Stimulated activated naive CD8-positive, alpha-beta T cell treated with anti-CD3 and anti-CD28 coated beads, Interleukin-15, amount 100 ng/mL, for 72 hours (primary cell): ENCODE measurements around the gene SCGB1C1.

Source experiments
- ATAC-seq: fragments of 150-1000 bp; cut with Tn5 transposase; 2 replicates; pipeline ENCODE4 v1.10.0; 2021; ENCODE audit warnings: mild to moderate bottlenecking, moderate library complexity
- DNase-seq, 2 donors: peaks; one replicate each; pipeline ENCODE4 v3.0.0; 2021 to 2022
- H3K27ac Mint-ChIP-seq, 2 donors: one replicate each; pipeline ENCODE4 v1.8.0; 2022; ENCODE audit warnings: mild to moderate bottlenecking in 2 of 2, mixed read lengths in 2 of 2, moderate library complexity in 2 of 2
- H3K27me3 Mint-ChIP-seq: one replicate; pipeline ENCODE4 v1.8.0; 2022; ENCODE audit warnings: mixed read lengths
- H3K4me1 Mint-ChIP-seq: one replicate; pipeline ENCODE4 v1.8.0; 2022; ENCODE audit warnings: mild to moderate bottlenecking, mixed read lengths
- H3K4me3 Mint-ChIP-seq, 2 donors: one replicate each; pipeline ENCODE4 v1.8.0; 2022; ENCODE audit warnings: mild to moderate bottlenecking in 2 of 2, mixed read lengths in 2 of 2, moderate library complexity in 1 of 2
- H3K9me3 Mint-ChIP-seq, 2 donors: one replicate each; pipeline ENCODE4 v1.8.0; 2022; ENCODE audit warnings: mixed read lengths in 2 of 2

SCGB1C1 gene

GRCh38 chr11:202490-202889, 9.6 kb downstream of the SCGB1C1 start:
- H3K27ac Mint-ChIP-seq, result peak overlapping the region in 1 of 2 donors; percentile 0
- H3K27me3 Mint-ChIP-seq, result no peaks in the 10 kb centered on the region
- H3K4me3 Mint-ChIP-seq, result peak overlapping the region; percentile 46 to 47
- H3K9me3 Mint-ChIP-seq, result no peaks in the 10 kb centered on the region
- DNase-seq (no peak), ATAC-seq (no peak)
- peaks cover 52% of the 10 kb centered on the region for H3K4me1 Mint-ChIP-seq

GRCh38 chr11:203056-203944, 10.4 kb downstream of the SCGB1C1 start:
- H3K27me3 Mint-ChIP-seq, result no peaks in the 10 kb centered on the region
- DNase-seq, result no peak
- H3K4me1 Mint-ChIP-seq, result peaks cover 52% of the 10 kb centered on the region
- peak overlapping the region in 1 of 2 donors; percentile 46 for H3K4me3 Mint-ChIP-seq
- no peak for ATAC-seq
- peak overlapping the region; percentile 72 to 91 for H3K27ac Mint-ChIP-seq
- no peaks in the 10 kb centered on the region for H3K9me3 Mint-ChIP-seq

- Mint-ChIP-seq H3K4me3 (peak overlapping the region in 1 of 2 donors; percentile 41), H3K4me1 (peaks cover 57% of the 10 kb centered on the region), H3K27ac (no peak overlapping the region), H3K27me3 (no peaks in the 10 kb centered on the region), H3K9me3 (no peaks in the 10 kb centered on the region)
- no peak for DNase-seq
- ATAC-seq, result no peak
Measured at GRCh38 chr11:203945-204586, 11.2 kb downstream of the SCGB1C1 start.

- no peak for ATAC-seq
- Mint-ChIP-seq H3K27ac (peak overlapping the region in 1 of 2 donors; percentile 12), H3K9me3 (no peaks in the 10 kb centered on the region), H3K27me3 (no peaks in the 10 kb centered on the region), H3K4me3 (peak overlapping the region in 1 of 2 donors; percentile 21), H3K4me1 (peaks cover 62% of the 10 kb centered on the region)
- no peak for DNase-seq
Measured at GRCh38 chr11:204587-205109, 11.8 kb downstream of the SCGB1C1 start.

GRCh38 chr11:205221-206001, 12.5 kb downstream of the SCGB1C1 start:
- Mint-ChIP-seq H3K9me3 (no peaks in the 10 kb centered on the region), H3K27me3 (no peaks in the 10 kb centered on the region), H3K4me1 (peaks cover 70% of the 10 kb centered on the region), H3K4me3 (peak overlapping the region; percentile 91 to 94), H3K27ac (no peak overlapping the region)
- DNase-seq (no peak), ATAC-seq (no peak)

- peak overlapping the region; percentile 91 to 94 for H3K4me3 Mint-ChIP-seq
- H3K27ac Mint-ChIP-seq, result peak overlapping the region in 1 of 2 donors; percentile 97
- peaks cover 76% of the 10 kb centered on the region for H3K4me1 Mint-ChIP-seq
- DNase-seq (no peak), ATAC-seq (no peak)
- H3K9me3 Mint-ChIP-seq, result no peaks in the 10 kb centered on the region
- H3K27me3 Mint-ChIP-seq, result no peaks in the 10 kb centered on the region
Measured at GRCh38 chr11:206002-206384, 13.1 kb downstream of the SCGB1C1 start.

GRCh38 chr11:206526-207207, 13.8 kb downstream of the SCGB1C1 start:
- H3K9me3 Mint-ChIP-seq, result no peaks in the 10 kb centered on the region
- DNase-seq (peak in 1 of 2 donors; percentile 32), ATAC-seq (no peak)
- no peaks in the 10 kb centered on the region for H3K27me3 Mint-ChIP-seq
- peak overlapping the region; percentile 97 to 98 for H3K27ac Mint-ChIP-seq
- peaks cover 78% of the 10 kb centered on the region for H3K4me1 Mint-ChIP-seq
- H3K4me3 Mint-ChIP-seq, result peak overlapping the region; percentile 91 to 94

- H3K9me3 Mint-ChIP-seq, result no peaks in the 10 kb centered on the region
- no peaks in the 10 kb centered on the region for H3K27me3 Mint-ChIP-seq
- ATAC-seq (peak; percentile 88), DNase-seq (peak; percentile 98 to 99)
- H3K4me3 Mint-ChIP-seq, result peak within 1 kb of the TSS; percentile 91 to 94
- H3K27ac Mint-ChIP-seq, result peak within 1 kb of the TSS; percentile 97 to 98
- H3K4me1 Mint-ChIP-seq, result peaks cover 72% of the 10 kb centered on the region
Measured at GRCh38 chr11:207208-207862, 14.5 kb downstream of the SCGB1C1 start, which contains the start of the genes BET1L and RIC8A. Gene BET1L, minus strand, starts transcription at chr11:207399. Its CDS starts 78 bp downstream, at chr11:207321. Gene RIC8A, plus strand, starts transcription at chr11:207708. Its CDS starts 1,147 bp downstream, at chr11:208855.

GRCh38 chr11:207863-208180, 14.9 kb downstream of the SCGB1C1 start:
- Mint-ChIP-seq H3K9me3 (no peaks in the 10 kb centered on the region), H3K4me3 (peak overlapping the region; percentile 91 to 94), H3K27me3 (no peaks in the 10 kb centered on the region), H3K27ac (peak overlapping the region; percentile 94 to 97), H3K4me1 (peaks cover 69% of the 10 kb centered on the region)
- peak; percentile 36 for ATAC-seq
- no peak for DNase-seq

- ATAC-seq (peak; percentile 76), DNase-seq (peak; percentile 84 to 85)
- Mint-ChIP-seq H3K4me1 (peaks cover 69% of the 10 kb centered on the region), H3K4me3 (peak overlapping the region; percentile 91 to 94), H3K27me3 (no peaks in the 10 kb centered on the region), H3K27ac (peak overlapping the region; percentile 94 to 97), H3K9me3 (no peaks in the 10 kb centered on the region)
Measured at GRCh38 chr11:208181-208916, 15.5 kb downstream of the SCGB1C1 start.

- peak overlapping the region; percentile 91 to 94 for H3K4me3 Mint-ChIP-seq
- H3K27ac Mint-ChIP-seq, result peak overlapping the region; percentile 94 to 95
- DNase-seq (no peak), ATAC-seq (peak; percentile 10)
- H3K4me1 Mint-ChIP-seq, result peaks cover 65% of the 10 kb centered on the region
- H3K9me3 Mint-ChIP-seq, result no peaks in the 10 kb centered on the region
- H3K27me3 Mint-ChIP-seq, result no peaks in the 10 kb centered on the region
Measured at GRCh38 chr11:208917-209260, 16.0 kb downstream of the SCGB1C1 start.

- Mint-ChIP-seq H3K27me3 (no peaks in the 10 kb centered on the region), H3K4me1 (peaks cover 59% of the 10 kb centered on the region), H3K9me3 (no peaks in the 10 kb centered on the region), H3K4me3 (peak overlapping the region; percentile 91 to 94), H3K27ac (peak overlapping the region; percentile 94 to 95)
- DNase-seq (no peak), ATAC-seq (no peak)
Measured at GRCh38 chr11:209275-210121, 16.6 kb downstream of the SCGB1C1 start.

GRCh38 chr11:210122-210802, 17.4 kb downstream of the SCGB1C1 start:
- no peak for DNase-seq
- H3K27ac Mint-ChIP-seq, result peak overlapping the region; percentile 52 to 71
- no peak for ATAC-seq
- H3K9me3 Mint-ChIP-seq, result no peaks in the 10 kb centered on the region
- H3K27me3 Mint-ChIP-seq, result no peaks in the 10 kb centered on the region
- peaks cover 51% of the 10 kb centered on the region for H3K4me1 Mint-ChIP-seq
- peak overlapping the region; percentile 91 to 94 for H3K4me3 Mint-ChIP-seq
